Sigmoid colon (tissue), 7 donors: Measurements from ENCODE around the gene MEGF8. TPM values are rescaled to one million over a fixed set of nuclear protein-coding genes. Genes with fewer than 3 reads are reported as not detected.
A peak's percentile ranks its signal among the peaks of the same experiment; 100 is the strongest.

Experiments
- DNase-seq: peaks from one replicate; pipeline ENCODE4 v3.0.0-alpha.2; 2019
- H3K27ac ChIP-seq, 4 donors: fragments of 200-600 bp; sonication (generic); one replicate each; pipeline ENCODE4 v1.5.1; 2016 to 2019; ENCODE audit warnings: mild to moderate bottlenecking in 1 of 4
- H3K27me3 ChIP-seq, 3 donors: fragments of 200-600 bp; sonication (generic); one replicate each; pipeline ENCODE4 v1.5.1; 2019; ENCODE audit warnings: mild to moderate bottlenecking in 1 of 3
- H3K36me3 ChIP-seq, 4 donors: fragments of 200-600 bp; sonication (generic); one replicate each; pipeline ENCODE4 v1.5.1; 2016 to 2019
- H3K4me1 ChIP-seq, 4 donors: fragments of 200-600 bp; sonication (generic); one replicate each; pipeline ENCODE4 v1.5.1; 2017 to 2019
- H3K4me3 ChIP-seq, 4 donors: fragments of 200-600 bp; sonication (generic); one replicate each; pipeline ENCODE4 v1.5.1; 2017 to 2019; ENCODE audit warnings: mild to moderate bottlenecking in 2 of 4, moderate library complexity in 1 of 4
- H3K9me3 ChIP-seq, 4 donors: fragments of 200-600 bp in 3 of 4; sonication (generic) in 3 of 4; one replicate each; pipeline versions ENCODE4 v1.5.1 to v1.6.1; 2013 to 2019
- EP300 ChIP-seq, 4 donors: sonication (generic); formaldehyde crosslinking; IDR thresholded peaks; one replicate each; pipeline ENCODE4 v1.6.1; 2017; ENCODE audit warnings: antibody characterized with exemption in 4 of 4
- POLR2A ChIP-seq, 2 donors: fragments of 450-650 bp; IDR thresholded peaks; one replicate each; pipeline ENCODE4 v1.6.1; 2016; ENCODE audit warnings: antibody characterized with exemption in 2 of 2, mild to moderate bottlenecking in 2 of 2, moderate library complexity in 2 of 2
- POLR2AphosphoS5 ChIP-seq, 4 donors: sonication (generic); formaldehyde crosslinking; IDR thresholded peaks; one replicate each; pipeline ENCODE4 v1.6.1; 2017; ENCODE audit warnings: antibody characterized with exemption in 4 of 4
- WGBS, 2 donors: extraction: QIAGEN DNeasy Blood & Tissue Kit; methylation state at CpG; one replicate each; pipeline ENCODE4 v1.1.7; 2013; 5-methylcytosine and 5-hydroxymethylcytosine counted together
- intact Hi-C: fragments of 100-400 bp; cut with DNase I; formaldehyde crosslinking; loops from one replicate; pipeline ENCODE4 v1.15.1; 2023
- polyA plus RNA-seq, 3 donors: library from polyadenylated mRNA; stranded (reverse); fragments of 200-250 nt; gene quantifications; one replicate each; pipeline ENCODE4 v1.2.3, GENCODE V29; 2013
- total RNA-seq, 4 donors: library from RNA; depleted of rRNA; stranded (reverse); fragments of >200 nt; gene quantifications; one replicate each; pipeline ENCODE4 v1.1.0, GENCODE V29; 2016
- TF ChIP-seq, protein P1 (sequence below), 4 experiments: fragments of 450-650 bp in 3 of 4; fragments of 200-600 bp in 1 of 4; IDR thresholded peaks; one replicate each; pipeline ENCODE4 v1.5.1; 2016 to 2019; ENCODE audit warnings: antibody characterized with exemption in 4 of 4, mild to moderate bottlenecking in 3 of 4, moderate library complexity in 2 of 4
- donor health status: healthy with polysubstance abuse.
- donor health status: Bipolar disorder and iron deficiency.
- donor health status: healthy.

The MEGF8 gene
- total and polyA plus RNA-seq, 7 donors = 1.8 to 21.6 (median 5.9) TPM

DNA sequence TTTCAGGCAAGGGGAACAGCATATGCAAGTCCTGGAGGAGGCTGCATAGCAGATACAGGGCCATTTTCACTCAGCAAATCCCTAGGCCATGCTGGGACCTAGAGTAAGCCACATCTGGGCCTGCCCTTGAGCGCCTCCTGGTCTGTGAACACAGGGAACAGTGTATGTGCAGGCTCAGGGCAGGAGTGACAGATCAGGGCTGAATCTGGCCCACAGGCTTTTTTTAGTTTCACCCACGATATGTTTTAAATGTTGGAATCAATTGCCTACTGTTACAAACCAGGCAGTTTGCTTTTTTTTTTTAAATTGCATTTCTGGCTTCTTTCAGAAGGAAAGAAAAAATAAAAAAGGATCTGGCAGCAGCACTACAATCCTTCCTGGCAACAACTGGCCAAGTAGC is 13.8 kb upstream of the MEGF8 start:
- Histone ChIP-seq H3K4me1 (peaks cover 0 to 14% (median 13%) of the 10 kb centered on the region in 4 donors), H3K4me3 (no peak overlapping the region), H3K36me3 (no peaks in the 10 kb centered on the region), H3K27ac (no peak overlapping the region), H3K27me3 (peaks cover 9 to 54% (median 39%) of the 10 kb centered on the region in 3 donors), H3K9me3 (no peaks in the 10 kb centered on the region)
- 79 to 80% methylated on average over 2 of the region's 2 CpGs for WGBS, 2 donors
- no peak for DNase-seq
- no peak for TF ChIP-seq POLR2A (IDR thresholded peaks at IDR 0.05)
- TF ChIP-seq, protein P1, sequence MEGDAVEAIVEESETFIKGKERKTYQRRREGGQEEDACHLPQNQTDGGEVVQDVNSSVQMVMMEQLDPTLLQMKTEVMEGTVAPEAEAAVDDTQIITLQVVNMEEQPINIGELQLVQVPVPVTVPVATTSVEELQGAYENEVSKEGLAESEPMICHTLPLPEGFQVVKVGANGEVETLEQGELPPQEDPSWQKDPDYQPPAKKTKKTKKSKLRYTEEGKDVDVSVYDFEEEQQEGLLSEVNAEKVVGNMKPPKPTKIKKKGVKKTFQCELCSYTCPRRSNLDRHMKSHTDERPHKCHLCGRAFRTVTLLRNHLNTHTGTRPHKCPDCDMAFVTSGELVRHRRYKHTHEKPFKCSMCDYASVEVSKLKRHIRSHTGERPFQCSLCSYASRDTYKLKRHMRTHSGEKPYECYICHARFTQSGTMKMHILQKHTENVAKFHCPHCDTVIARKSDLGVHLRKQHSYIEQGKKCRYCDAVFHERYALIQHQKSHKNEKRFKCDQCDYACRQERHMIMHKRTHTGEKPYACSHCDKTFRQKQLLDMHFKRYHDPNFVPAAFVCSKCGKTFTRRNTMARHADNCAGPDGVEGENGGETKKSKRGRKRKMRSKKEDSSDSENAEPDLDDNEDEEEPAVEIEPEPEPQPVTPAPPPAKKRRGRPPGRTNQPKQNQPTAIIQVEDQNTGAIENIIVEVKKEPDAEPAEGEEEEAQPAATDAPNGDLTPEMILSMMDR (IDR thresholded peaks at IDR 0.05) = no peak
- no peak for TF ChIP-seq POLR2AphosphoS5 (IDR thresholded peaks at IDR 0.05)
- TF ChIP-seq EP300 (IDR thresholded peaks at IDR 0.05) = no peak
- intact Hi-C loops = no loop called here

DNA sequence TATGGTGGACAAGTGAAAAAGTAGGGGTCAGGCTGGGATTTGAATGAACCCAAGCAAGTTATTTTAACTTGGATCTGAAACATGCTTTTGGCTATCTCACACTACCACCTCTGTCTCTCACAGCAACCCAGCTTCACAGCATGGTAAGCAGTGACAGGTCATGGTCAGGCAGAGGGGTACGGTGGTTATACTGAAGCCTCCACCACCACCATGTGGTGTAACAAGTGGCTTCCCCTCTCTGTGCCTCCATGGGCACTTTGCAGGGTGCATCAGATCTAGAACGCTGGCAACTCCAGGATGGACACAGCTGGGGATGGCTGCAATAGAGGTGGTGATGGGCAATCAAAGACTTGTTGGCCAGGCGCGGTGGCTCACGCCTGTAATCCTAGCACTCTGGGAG is 13.1 kb upstream of the MEGF8 start:
- Histone ChIP-seq H3K4me1 (peaks cover 0 to 14% (median 13%) of the 10 kb centered on the region in 4 donors), H3K4me3 (no peak overlapping the region), H3K27me3 (peaks cover 9 to 54% (median 39%) of the 10 kb centered on the region in 3 donors), H3K27ac (no peak overlapping the region), H3K9me3 (no peaks in the 10 kb centered on the region), H3K36me3 (no peaks in the 10 kb centered on the region)
- TF ChIP-seq EP300 (IDR thresholded peaks at IDR 0.05) (no peak), POLR2A (IDR thresholded peaks at IDR 0.05) (no peak), POLR2AphosphoS5 (IDR thresholded peaks at IDR 0.05) (no peak)
- TF ChIP-seq, protein P1 (IDR thresholded peaks at IDR 0.05) = no peak
- intact Hi-C loops = no loop called here
- 75 to 88% methylated on average over 5 of the region's 5 CpGs for WGBS, 2 donors
- no peak for DNase-seq

DNA sequence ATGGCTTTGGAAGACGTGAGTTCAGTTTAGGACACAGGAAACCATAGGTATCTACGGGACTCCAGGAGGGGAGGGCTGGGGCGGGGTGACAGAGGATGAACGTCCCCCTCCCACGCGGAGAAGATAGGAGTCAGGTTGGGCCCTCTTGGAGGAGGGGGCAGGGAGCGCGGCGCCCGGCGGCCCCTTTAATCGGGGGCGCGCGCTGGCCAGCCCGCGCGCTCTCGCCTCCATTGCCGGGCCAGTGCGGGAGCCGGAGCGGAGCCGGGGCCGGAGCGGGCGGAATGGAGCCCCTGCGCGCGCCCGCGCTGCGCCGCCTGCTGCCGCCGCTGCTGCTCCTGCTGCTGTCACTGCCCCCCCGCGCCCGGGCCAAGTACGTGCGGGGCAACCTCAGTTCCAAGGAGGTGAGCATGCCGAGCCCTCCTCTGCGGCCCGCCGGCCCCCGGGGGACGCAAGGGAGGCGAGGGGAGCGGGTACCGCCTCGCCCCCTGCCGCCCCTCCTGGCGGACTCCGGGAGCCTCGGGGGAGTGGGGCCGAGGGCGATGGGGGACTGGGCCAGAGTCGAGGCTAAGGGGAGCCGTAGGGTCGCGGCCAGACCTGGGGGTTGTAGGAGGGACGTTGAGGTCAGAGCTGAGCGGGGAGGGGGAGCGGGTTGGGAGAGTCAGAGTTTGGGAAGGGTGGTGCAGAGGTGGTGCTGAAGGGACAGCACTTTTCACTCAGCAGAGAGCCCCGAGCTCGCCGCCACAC is 12.2 kb upstream of the MEGF8 start, which contains the start of gene TMEM145:
Gene TMEM145, plus strand, starts transcription at position 214 of the 744 bp plus-strand sequence. Its CDS starts 68 bp downstream, at position 282.
- peaks cover 9 to 54% (median 39%) of the 10 kb centered on the region in 3 donors for H3K27me3 ChIP-seq
- H3K9me3 ChIP-seq = no peaks in the 10 kb centered on the region
- intact Hi-C loops = no loop called here

DNA sequence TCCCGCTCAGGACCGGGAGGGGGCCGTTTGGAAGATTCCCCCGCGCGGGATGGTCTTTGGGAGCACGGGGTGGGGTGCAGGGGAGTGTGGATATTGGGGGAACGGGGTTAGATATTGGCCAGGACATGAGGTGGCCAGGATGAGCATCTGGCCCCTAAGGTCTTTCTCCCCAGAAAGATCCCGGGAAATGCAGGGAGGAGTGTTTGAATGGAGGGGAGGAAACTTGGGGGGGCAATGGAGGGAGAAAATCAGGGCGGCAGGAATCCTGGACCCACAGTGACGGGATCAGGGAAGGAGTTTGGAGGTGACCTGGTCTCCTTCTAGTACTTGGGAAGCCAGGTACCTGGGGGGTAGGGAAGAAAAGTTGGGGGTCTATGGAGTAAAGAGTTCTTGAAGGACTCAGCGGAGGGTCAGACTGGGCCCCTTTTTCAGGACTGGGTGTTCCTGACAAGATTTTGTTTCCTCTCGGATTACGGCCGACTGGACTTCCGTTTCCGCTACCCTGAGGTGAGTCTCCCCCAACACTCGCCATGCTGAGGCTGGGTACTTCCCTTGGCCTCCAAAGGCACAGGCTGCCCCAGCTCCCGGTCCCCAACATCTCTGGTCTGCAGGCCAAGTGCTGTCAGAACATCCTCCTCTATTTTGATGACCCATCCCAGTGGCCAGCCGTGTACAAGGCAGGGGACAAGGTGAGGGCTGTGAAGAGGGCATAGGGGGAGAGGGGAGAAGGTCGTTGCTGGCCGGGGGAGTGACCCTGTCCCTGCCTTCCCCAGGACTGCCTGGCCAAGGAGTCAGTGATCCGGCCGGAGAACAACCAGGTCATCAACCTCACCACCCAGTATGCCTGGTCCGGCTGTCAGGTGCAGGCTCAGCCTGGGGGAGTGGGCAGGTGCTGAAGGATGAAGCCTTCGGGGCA is 11.3 kb upstream of the MEGF8 start:
- WGBS, 2 donors = 29 to 33% methylated on average over 26 of the region's 26 CpGs
- peaks cover 0 to 14% (median 13%) of the 10 kb centered on the region in 4 donors for H3K4me1 ChIP-seq
- intact Hi-C loops = no loop called here
- no peaks in the 10 kb centered on the region for H3K36me3 ChIP-seq
- no peaks in the 10 kb centered on the region for H3K9me3 ChIP-seq
- peaks cover 9 to 54% (median 39%) of the 10 kb centered on the region in 3 donors for H3K27me3 ChIP-seq
- DNase-seq = no peak
- H3K27ac ChIP-seq = no peak overlapping the region
- TF ChIP-seq, protein P1 (IDR thresholded peaks at IDR 0.05) = peak in 1 of 4 experiments; percentile 24
- TF ChIP-seq POLR2AphosphoS5 (IDR thresholded peaks at IDR 0.05) = no peak
- no peak for TF ChIP-seq EP300 (IDR thresholded peaks at IDR 0.05)
- no peak for TF ChIP-seq POLR2A (IDR thresholded peaks at IDR 0.05)
- peak overlapping the region in 1 of 4 donors; percentile 49 for H3K4me3 ChIP-seq

More for the DNA sequence above, 12.2 kb upstream of the MEGF8 start, which contains the start of gene TMEM145:
- DNase-seq = no peak
- TF ChIP-seq EP300 (IDR thresholded peaks at IDR 0.05) (no peak), POLR2A (IDR thresholded peaks at IDR 0.05) (no peak), POLR2AphosphoS5 (IDR thresholded peaks at IDR 0.05) (no peak)
- TF ChIP-seq, protein P1 (IDR thresholded peaks at IDR 0.05) = no peak
- H3K4me3 ChIP-seq = peak within 1 kb of the TSS; percentile 13 to 52 (median 40)
- H3K36me3 ChIP-seq = no peaks in the 10 kb centered on the region
- H3K27ac ChIP-seq = no peak within 1 kb of the TSS
- peaks cover 0 to 14% (median 13%) of the 10 kb centered on the region in 4 donors for H3K4me1 ChIP-seq
- 1% methylated on average over 67 of the region's 67 CpGs for WGBS, 2 donors
